Umbilical cord (tissue), 1 donor: ENCODE measurements around the gene PEX10. TPM values are rescaled to one million over a fixed set of nuclear protein-coding genes. Genes with fewer than 3 reads are reported as not detected.

Experiments used
- total RNA-seq: library from RNA; depleted of rRNA; stranded (reverse); fragments of >200 nt; gene quantifications from one replicate; pipeline ENCODE4 v1.2.3, GENCODE V29; 2014; ENCODE audit warnings: low replicate concordance; ENCODE audit not compliant: insufficient read depth

Gene PEX10
- total RNA-seq, 1 donor from 2014 or later: 22.6 TPM

Other genes starting within 250 kb of the PEX10 start
- 43.3 TPM for gene FAAP20, start 217.8 kb downstream of the PEX10 start, total RNA-seq
- gene SKI, start 184.2 kb downstream of the PEX10 start, total RNA-seq: 29.6 TPM
- gene MORN1, start 21.0 kb downstream of the PEX10 start, total RNA-seq: 8.4 TPM
- gene RER1, start 20.7 kb downstream of the PEX10 start, total RNA-seq: 71.3 TPM
- 11.1 TPM for gene PLCH2, start 63.7 kb upstream of the PEX10 start, total RNA-seq
- gene PANK4, start 114.0 kb upstream of the PEX10 start, total RNA-seq: 14.7 TPM
- not detected for gene HES5, start 117.7 kb upstream of the PEX10 start, total RNA-seq
- 20.2 TPM for gene TNFRSF14, start 143.8 kb upstream of the PEX10 start, total RNA-seq
- 1.4 TPM for gene PRXL2B, start 174.2 kb upstream of the PEX10 start, total RNA-seq
- not detected for gene MMEL1, start 220.5 kb upstream of the PEX10 start, total RNA-seq